A673 (cell line): ENCODE data around the gene PPTC7. TPM values are rescaled to one million over a fixed set of nuclear protein-coding genes. Genes with fewer than 3 reads are reported as not detected.
A peak's percentile ranks its signal among the peaks of the same experiment; 100 is the strongest.

Source experiments
- BruUV-seq: library from RNA; stranded (reverse); fragments of 400-500 nt; replicated peaks from 2 replicates; lab custom pipeline; 2021; lab: Mats Ljungman, UMichigan
- CTCF ChIA-PET: fragments of 300-600 bp; sonication (Branson Sonifier 250); formaldehyde crosslinking; loops from one replicate; lab custom pipeline; 2022; ENCODE audit warnings: antibody characterized with exemption; lab: Charles Lee
- POLR2A ChIA-PET: fragments of 300-600 bp; sonication (Branson Sonifier 250); formaldehyde crosslinking; loops from one replicate; lab custom pipeline; 2022; ENCODE audit warnings: antibody characterized with exemption; ENCODE audit not compliant: low non-redundant PET; lab: Charles Lee
- DNase-seq: peaks from one replicate; pipeline ENCODE4 v3.0.0-alpha.2; 2015; ENCODE audit warnings: low spot score
- H3K27ac ChIP-seq: fragments of 200-600 bp; sonication (generic); 2 replicates; pipeline ENCODE4 v1.5.1; 2016; ENCODE audit warnings: mixed run types, low read depth, mild to moderate bottlenecking, mixed read lengths, antibody characterized with exemption, low read length; ENCODE audit not compliant: poor library complexity, severe bottlenecking
- H3K27me3 ChIP-seq: fragments of 200-600 bp; sonication (generic); replicated peaks from 2 replicates; pipeline ENCODE4 v1.6.1; 2017; ENCODE audit warnings: mixed run types, low read depth, mild to moderate bottlenecking, mixed read lengths, antibody characterized with exemption, low read length; ENCODE audit not compliant: insufficient read depth, poor library complexity
- H3K36me3 ChIP-seq: fragments of 200-600 bp; sonication (generic); 2 replicates; pipeline ENCODE4 v1.6.1; 2016; ENCODE audit warnings: mixed run types, mild to moderate bottlenecking, mixed read lengths, antibody characterized with exemption, low read length; ENCODE audit not compliant: insufficient read depth, poor library complexity, severe bottlenecking
- H3K4me1 ChIP-seq: fragments of 200-600 bp; sonication (generic); 2 replicates; pipeline ENCODE4 v1.6.1; 2017; ENCODE audit warnings: mixed run types, mild to moderate bottlenecking, mixed read lengths, antibody characterized with exemption, low read length; ENCODE audit not compliant: insufficient read depth, poor library complexity, severe bottlenecking
- H3K4me3 ChIP-seq: fragments of 200-600 bp; sonication (generic); 2 replicates; pipeline ENCODE4 v1.5.1; 2016; ENCODE audit warnings: low read depth, mixed run types, mild to moderate bottlenecking, mixed read lengths, low read length; ENCODE audit not compliant: poor library complexity, severe bottlenecking
- H3K9me3 ChIP-seq: fragments of 200-600 bp; sonication (generic); 2 replicates; pipeline ENCODE4 v1.6.1; 2016; ENCODE audit warnings: mixed run types, low read depth, mild to moderate bottlenecking, mixed read lengths, antibody characterized with exemption, low read length; ENCODE audit not compliant: poor library complexity, severe bottlenecking
- CTCF ChIP-seq: fragments of 300-800, 200-600 bp; sonication (generic); conservative IDR thresholded peaks from 2 replicates; pipeline ENCODE4 v1.5.1; 2017; ENCODE audit warnings: low read depth, mild to moderate bottlenecking, antibody characterized with exemption, low read length, moderate library complexity, mixed read lengths
- EZH2 ChIP-seq: fragments of 200-600 bp; sonication (generic); IDR thresholded peaks from 2 replicates; pipeline ENCODE4 v1.6.1; 2017; ENCODE audit warnings: borderline replicate concordance, low read depth, mild to moderate bottlenecking, mixed read lengths, antibody characterized with exemption, low read length; ENCODE audit not compliant: poor library complexity, severe bottlenecking
- intact Hi-C: fragments of 100-400 bp; cut with micrococcal nuclease; formaldehyde crosslinking; loops from one replicate; pipeline ENCODE4 v1.10.0; 2022; ENCODE audit not compliant: unreplicated experiment
- total RNA-seq: library from RNA; stranded (reverse); gene quantifications from 2 replicates; pipeline ENCODE4 v1.2.3, GENCODE V29; 2021

The PPTC7 gene
- total RNA-seq, 1 experiment from 2014 or later, result 30.9 TPM

GRCh38 chr12:110516995-110517394 lies 66.1 kb downstream of the PPTC7 start:
- ChIA-PET CTCF (no interaction called here), POLR2A (no interaction called here)
- Histone ChIP-seq H3K27me3 (no peaks in the 10 kb centered on the region), H3K9me3 (no peaks in the 10 kb centered on the region), H3K27ac (no peak overlapping the region), H3K4me3 (no peak overlapping the region), H3K4me1 (peaks cover 19% of the 10 kb centered on the region), H3K36me3 (no peaks in the 10 kb centered on the region)
- BruUV-seq, result no TSS peak
- intact Hi-C loops, result no loop called here
- no peak for TF ChIP-seq CTCF
- TF ChIP-seq EZH2, result no peak
- no peak for DNase-seq

DNA sequence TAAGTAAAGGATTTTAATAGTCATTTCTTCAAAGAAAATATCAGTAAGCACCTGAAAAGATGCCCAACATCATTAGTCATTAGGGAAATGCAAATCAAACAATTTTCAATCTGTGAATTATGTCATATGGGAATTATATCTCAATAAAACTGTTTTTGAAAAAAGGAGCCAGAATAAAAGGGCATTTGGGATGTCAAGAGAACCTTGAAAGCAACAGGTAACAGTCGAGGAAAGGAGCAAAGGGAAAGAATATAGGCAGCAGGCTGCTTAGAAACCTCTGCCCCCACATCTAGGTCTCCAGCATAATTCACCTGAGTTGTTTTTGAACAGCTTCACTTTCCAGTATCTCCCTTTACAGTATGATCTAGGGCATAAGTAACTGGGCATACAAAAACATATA lies 68.8 kb downstream of the PPTC7 start:
- H3K27ac ChIP-seq, result no peak overlapping the region
- no TSS peak for BruUV-seq
- peaks cover 19% of the 10 kb centered on the region for H3K4me1 ChIP-seq
- intact Hi-C loops, result no loop called here
- POLR2A ChIA-PET, result no interaction called here
- H3K4me3 ChIP-seq, result no peak overlapping the region
- CTCF ChIA-PET, result no interaction called here
- H3K27me3 ChIP-seq, result no peaks in the 10 kb centered on the region
- H3K36me3 ChIP-seq, result no peaks in the 10 kb centered on the region
- DNase-seq, result no peak
- TF ChIP-seq EZH2 (no peak), CTCF (no peak)
- H3K9me3 ChIP-seq, result no peaks in the 10 kb centered on the region

GRCh38 chr12:110513842-110514241 lies 69.3 kb downstream of the PPTC7 start:
- POLR2A ChIA-PET, result no interaction called here
- H3K4me3 ChIP-seq, result no peak overlapping the region
- no TSS peak for BruUV-seq
- no peaks in the 10 kb centered on the region for H3K36me3 ChIP-seq
- no peaks in the 10 kb centered on the region for H3K27me3 ChIP-seq
- peaks cover 19% of the 10 kb centered on the region for H3K4me1 ChIP-seq
- intact Hi-C loops, result no loop called here
- TF ChIP-seq CTCF (no peak), EZH2 (no peak)
- no peak overlapping the region for H3K27ac ChIP-seq
- no peaks in the 10 kb centered on the region for H3K9me3 ChIP-seq
- peak; percentile 58 for DNase-seq
- CTCF ChIA-PET, result no interaction called here
